GM19324 (cell line): ENCODE data around the gene HERC6.
"Not testable (repeated sequence)": the region's sequence is repeated elsewhere in the genome, so short reads cannot be mapped to it uniquely, and the experiment has no call there.

ENCODE experiments used
- ATAC-seq: cut with Tn5 transposase; IDR thresholded peaks from one replicate; pipeline ENCODE4 v1.9.1; 2021; ENCODE audit warnings: mild to moderate bottlenecking, moderate library complexity; ENCODE audit not compliant: unreplicated experiment, low FRiP score

HERC6 gene

DNA sequence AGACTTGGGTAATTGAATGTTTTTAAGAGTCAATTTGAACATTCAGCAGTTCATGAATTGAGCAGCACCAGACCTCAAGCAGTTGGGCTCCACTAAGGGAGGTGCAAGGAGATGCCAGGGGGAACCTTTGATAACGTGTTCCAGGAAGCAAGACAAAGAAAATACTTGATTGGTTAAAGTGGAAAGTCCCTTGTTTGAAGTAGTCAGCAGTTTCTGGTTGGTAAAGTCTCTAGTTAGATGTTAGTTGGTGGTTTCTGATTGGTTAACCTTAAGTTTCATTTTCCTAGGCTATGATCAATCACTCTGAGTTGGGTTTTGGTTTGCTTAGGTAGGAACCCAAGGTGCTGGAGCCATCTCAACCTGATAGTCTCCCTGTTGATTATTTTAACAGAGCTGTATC lies 4.0 kb downstream of the HERC6 start:
- ATAC-seq: peak; percentile 39

DNA sequence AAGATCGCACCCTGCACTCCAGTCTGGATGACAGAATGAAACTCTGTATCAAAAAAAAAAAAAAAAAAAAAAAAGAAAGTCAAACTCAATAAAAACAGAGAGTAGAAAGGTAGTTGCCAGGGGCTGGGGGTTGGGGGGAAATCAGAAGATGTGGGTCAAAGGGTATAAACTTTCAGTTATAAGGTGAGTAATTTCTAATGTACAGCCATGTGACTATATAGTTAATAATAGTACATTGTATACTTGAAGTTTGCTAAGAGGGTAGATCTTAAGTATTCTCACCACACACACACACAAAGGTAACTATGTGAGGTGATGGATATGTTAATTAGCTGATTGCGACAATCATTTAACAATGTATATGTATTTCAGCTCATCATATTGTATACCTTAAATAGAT lies 11.5 kb downstream of the HERC6 start:
- no peak for ATAC-seq

DNA sequence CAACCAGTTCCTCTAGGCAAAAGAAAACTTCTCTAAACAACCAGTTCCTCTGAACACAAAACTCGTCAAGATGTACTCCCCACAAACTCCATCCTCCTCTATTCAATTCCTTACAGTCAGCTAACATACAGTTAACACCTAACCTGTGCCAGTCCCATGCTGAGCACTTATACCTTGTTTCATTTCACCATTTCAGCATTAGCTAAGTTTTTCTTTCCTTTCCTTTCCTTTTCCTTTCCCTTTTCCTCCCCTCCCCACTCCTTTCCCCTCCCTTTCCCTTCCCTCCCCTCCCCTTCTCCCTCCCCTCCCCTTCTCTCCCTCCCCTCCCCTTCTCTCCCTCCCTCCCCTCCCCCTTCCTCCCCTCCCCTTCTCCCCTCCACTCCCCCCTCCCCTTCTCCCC lies 13.1 kb downstream of the HERC6 start:
- ATAC-seq: no peak

DNA sequence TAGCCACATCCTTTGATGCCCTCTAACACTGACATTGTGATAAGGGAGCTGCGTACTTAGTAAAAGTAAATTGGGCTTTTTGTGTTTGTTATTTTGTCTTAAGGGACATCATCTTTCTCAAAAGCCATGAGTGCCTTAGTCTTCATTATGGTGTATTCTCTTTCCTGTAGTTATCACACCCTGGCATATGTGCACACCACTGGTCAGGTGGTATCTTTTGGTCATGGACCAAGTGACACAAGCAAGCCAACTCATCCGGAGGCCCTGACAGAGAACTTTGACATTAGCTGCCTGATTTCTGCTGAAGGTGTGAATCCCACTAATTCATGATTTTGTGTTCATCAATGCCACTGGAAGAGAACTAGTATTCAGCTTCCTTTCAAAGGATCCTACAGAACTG lies 18.0 kb downstream of the HERC6 start:
- no peak for ATAC-seq

DNA sequence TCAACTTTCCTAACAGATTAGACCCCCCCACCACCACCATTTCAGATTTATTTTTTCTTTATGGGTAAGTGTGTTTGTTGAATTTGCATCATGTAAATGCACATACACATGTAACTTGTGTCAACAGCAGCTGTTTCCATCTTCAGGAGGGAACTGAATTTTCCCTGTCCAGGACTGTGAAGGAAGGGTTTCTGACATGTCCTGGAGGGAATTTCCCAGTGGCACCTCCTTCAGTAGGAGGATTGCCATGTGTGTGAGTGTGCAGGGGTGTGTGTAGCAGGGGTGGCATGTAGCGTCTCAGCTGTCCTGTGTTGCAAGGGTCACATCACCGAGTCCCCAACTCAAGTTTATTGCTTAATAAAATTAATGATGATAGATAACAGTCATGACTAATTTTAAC lies 19.7 kb downstream of the HERC6 start:
- no peak for ATAC-seq

DNA sequence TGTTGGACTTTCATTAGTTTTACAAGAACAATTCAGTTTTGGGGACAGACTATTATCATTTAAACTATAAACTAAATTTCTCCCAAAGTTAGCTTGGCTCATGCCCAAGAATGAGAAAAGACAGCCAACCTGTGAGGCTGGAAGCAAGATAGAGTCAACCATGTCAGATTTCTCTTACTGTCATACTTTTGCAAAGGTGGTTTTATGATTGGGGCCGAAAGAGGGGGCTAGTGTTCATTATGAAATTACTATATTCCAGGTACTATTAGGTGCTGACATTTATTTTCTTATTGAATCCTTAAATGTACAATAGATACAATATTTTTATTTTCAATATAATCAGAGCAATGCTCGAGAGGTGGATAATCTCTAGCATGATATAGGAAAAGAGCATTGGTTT lies 30.6 kb downstream of the HERC6 start:
- ATAC-seq: no peak

DNA sequence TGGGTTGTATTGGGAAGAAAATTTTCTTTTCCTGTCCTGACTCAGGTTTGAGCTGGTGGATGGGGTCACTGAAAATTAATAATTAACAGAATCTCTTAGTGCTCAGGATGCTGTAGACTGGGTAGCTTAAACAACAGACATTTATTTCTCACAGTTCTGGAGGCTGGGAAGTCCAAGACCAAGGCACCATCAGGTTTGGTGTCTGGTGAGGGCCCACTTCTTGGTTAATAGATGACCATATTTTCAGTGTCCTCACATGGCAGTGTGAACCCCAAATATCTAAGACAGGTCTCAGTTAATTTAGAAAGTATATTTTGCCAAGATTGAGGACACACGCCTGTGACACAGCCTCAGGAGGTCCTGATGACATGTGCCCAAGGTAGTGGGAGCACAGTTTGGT lies 31.1 kb downstream of the HERC6 start:
- ATAC-seq: no peak

DNA sequence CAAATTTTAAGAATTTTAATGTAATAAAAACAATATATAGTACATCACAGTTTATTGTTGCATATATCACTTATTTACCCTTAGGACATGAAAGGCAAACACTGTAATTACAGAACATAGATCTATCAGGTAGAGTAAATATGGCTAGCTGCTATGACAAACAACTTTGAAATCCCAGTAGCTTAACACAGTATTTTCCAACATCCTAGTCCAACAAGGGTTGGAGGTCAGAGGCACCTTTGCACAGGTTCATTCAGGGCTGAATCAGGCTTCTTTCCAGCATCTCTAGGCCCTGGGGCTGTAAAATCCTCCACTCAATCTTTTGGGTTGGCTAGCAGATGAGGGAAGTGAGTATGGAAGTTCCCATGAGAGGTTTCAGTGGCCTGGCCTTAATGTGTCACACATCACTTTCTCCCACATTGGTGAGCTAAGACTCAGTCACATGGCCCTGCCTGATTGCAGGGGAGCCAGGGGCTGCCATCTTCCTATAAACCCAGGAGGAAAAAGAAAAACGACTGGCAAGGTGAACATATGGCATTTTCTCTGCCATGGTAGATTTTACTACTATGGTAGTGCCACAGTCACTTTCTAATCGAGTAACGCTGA lies 32.9 kb downstream of the HERC6 start:
- ATAC-seq: no peak

DNA sequence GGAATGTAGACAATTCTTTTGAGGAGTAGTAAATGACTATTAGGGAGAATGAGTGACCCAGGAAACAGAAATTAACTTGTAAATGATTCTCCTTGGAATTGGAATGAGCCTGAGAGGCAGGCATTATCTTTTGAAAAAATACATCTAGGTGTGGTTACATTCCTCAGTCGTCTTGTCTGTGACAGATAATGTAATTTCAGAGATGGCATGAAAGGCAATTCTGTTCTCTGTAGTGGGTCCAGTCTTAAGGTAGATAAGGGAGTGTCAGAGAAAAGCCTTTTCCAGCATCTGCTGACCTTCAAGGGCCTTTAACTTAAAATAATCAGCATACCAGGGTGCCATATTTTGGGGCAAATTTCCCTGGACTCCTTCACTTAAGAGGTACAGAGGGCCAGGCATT lies 35.1 kb downstream of the HERC6 start:
- ATAC-seq: no peak

DNA sequence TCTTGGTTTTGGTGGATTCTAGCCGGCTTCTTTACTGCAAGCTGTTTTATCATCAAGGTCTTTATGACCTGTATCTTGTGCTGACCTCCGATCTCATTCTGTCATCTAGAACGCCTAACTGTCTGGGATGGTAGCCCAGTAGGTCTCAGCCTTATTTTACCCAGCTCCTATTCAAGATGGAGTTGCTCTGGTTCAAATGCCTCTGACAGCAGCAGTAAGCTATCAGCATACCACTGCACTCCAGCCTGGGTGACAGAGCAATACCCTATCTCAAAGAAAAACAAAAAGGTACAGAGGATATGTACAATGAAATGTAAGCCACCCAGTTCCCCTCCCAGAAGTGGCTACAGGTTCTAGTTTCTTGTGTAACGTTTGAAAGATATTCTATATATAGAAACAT lies 36.1 kb downstream of the HERC6 start:
- no peak for ATAC-seq

DNA sequence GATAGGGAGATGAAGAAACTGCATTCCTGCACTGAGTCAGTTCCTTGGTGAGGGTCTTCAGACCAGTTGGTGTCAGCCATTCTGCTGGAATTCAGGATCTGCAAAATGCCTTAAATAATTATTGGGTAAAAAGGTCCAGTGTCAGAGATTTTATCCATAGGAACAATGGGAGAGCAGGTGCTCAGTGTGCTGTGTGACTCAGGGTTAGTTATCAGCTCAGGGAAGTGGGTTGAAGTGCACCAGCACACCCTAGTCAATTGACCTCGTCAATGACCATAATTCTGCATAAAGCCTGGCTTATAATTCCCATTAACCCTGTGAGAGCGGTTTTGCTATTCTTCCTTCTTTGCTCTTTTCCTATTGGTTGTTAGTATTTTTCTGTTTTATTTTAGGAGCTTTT lies 37.3 kb downstream of the HERC6 start:
- ATAC-seq: no peak

DNA sequence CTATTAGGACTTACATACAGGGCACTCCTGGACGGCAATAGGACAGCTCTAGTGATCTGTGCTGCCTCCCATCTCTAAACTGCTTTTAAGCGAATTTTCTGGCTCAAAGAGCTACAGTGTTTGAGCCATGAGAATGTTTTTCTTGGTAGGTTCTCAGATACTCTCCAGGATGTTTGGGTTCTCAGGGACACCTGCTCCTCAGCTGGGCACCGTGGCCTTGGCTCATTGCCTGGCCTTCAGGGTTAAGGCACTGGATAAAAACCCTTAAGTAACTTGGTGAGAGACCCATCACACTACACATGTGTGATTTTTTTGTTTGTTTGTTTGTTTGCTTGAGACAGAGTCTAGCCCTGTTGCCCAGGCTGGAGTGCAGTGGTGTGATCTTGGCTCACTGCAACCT lies 39.8 kb downstream of the HERC6 start:
- ATAC-seq: no peak

DNA sequence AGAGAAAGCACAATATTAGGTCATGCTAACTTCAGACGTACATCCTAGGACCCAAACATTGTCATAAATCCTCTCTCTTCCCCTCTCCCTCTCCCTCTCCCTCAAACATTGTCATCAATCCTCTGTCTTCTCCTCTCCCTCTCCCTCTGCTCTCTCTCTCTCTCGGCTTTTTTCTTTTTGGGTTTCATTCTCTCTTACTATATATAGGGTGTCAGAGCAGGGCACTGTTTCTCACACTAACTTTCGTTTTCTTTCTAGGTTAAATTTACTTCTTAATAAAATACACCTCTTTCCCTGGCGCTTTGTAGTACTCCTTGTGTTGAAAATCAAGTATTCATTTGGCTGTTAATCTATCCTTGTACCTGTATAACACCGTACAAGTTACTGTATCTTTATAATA lies 41.2 kb downstream of the HERC6 start:
- no peak for ATAC-seq

DNA sequence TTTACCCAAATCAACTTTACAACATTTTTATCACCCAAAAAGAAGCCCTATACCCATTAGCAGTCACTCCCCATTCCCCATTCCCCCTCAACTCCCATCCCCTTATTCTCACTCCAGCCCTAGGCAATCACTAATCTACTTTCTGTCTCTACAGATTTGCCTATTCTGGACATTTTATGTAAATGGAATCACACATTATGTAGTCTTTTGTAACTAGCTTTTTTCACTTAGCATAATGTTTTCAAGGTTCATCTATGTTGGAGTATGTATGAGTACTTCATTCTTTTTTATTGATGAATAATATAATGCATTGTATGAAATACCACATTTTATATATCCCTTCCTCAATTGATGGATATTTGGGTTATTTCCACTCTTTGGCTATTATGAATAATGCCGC lies 42.2 kb downstream of the HERC6 start:
- ATAC-seq: no peak

DNA sequence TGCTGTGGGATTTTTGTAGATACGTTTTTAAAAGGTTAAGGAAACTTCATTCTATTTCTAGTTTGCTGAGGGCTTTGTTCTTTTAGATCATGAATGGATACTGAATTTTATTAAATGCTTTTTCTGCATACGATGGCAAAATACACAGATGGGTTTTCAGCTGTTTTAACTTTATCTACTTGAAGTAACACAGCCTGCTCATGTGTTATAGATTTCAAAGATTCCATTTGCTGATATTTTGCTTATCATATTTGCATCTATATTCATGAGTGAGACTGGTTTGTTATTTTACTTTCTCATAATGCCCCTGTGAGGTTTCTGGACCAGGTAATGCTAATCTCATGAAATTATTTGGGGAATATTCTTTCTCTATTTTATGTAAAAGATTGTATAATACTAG lies 43.8 kb downstream of the HERC6 start:
- no peak for ATAC-seq

DNA sequence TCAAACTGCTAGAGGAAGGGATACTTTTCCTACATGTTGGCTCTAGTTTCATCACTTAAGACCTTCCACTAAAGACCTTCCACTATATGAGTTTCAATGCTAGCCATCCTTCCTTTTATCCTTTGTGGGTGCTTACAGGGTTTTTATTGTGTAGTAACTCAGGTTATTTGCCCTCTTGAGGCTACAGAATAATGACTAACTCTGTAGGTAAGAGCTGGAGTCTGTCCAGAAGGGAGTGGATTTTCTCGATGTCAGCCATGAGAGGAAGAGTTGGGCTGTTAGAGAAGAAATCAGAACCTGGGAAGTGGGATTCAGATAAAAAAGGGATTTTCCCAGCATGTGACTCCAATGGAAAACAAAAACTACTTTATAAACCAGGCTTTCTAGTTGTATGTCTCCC lies 50.7 kb downstream of the HERC6 start:
- no peak for ATAC-seq

DNA sequence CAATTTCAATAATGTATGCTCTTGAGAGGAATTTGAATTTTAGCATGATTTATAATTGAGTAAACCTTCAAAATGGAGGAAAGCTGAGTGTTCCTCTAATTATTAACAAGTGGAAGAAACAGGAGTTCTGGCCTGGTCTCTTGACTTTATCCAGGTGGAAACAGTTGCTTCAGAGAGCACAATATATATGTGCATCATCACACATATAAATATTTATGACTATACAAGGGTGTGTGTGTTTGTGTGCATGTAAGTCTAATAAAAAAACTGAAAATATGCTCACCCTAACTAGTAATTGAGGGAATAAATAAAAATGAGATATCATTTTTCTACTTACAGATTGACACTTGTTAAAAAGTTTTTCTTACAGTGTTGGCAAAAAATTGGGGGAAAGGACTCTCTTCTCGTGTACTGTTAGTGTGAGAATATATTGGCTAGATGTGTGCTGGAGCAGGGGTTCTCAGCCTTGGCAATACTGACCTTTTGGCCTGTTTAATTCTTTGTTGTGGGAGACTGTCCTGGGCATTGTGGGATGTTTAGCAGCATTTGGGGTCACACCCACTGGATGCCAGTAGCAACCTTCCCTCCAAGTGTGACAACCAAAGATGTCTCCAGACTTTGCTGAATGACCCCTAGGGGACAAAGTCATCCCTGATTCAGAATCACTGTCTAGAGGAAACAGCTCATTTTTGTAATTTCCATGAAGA lies 57.5 kb downstream of the HERC6 start:
- no peak for ATAC-seq

DNA sequence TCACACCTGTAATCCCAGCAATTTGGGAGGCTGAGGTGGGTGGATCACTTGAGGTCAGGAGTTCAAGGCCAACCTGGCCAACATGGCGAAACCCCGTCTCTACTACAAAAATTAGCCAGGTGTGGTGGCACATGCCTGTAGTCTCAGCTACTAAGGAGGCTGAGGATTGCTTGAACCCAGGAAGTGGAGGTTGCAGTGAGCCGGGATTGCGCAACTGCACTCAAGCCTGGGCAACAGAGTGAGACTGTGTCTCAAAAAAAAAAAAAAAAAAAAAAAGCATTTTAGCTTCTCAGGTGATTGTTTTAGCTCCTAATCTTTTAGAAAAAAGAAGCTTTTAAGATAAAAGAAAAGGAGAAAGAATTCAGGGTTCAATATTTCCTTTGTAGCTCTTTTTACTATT lies 59.2 kb downstream of the HERC6 start:
- not testable (repeated sequence) for ATAC-seq

DNA sequence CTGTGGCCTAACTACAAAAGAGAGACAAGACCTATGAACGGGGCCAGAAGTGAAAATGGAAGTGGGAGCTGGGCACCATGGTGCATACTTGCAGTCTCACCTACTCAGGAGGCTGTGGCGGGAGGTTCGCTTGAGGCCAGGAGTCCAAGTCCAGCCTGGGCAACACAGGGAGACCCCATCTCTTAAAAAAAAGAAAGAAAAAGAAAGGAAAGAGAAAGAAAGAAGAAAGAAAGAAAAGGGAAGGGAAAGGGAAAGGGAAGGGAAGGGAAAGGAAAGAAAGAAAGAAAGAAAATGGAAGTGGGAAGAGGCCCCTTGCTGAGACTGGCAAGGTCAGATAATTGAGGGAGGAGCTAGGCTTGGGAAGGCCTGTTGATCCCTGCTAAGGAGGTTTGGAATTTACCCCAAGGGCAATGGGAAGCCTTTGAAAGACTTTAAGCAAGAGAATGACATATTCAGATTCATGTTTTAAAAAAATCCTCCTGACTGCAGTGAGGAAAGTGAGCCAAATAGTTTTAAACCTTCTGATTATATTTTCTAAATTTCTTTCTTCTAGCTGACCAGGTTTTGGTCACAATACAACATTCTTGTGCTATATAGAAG lies 60.6 kb downstream of the HERC6 start:
- no peak for ATAC-seq

DNA sequence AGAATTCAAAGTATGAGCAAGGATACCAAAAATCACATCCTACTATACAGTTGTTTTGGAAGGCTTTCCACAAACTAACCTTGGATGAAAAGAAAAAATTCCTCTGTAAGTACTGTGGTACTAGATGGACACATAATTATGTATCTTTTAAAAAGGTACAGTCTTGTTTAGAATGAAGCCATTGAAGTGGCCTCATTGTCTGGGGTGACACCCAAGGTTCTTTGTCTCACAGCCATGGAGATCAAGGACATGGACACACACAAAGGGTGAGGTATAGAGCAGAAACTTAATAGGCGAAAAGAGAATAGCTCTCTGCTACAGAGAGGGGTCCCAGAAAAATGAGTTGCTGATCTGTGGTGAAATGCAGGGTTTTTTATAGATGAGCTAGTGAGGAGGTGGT lies 61.5 kb downstream of the HERC6 start:
- ATAC-seq: no peak

DNA sequence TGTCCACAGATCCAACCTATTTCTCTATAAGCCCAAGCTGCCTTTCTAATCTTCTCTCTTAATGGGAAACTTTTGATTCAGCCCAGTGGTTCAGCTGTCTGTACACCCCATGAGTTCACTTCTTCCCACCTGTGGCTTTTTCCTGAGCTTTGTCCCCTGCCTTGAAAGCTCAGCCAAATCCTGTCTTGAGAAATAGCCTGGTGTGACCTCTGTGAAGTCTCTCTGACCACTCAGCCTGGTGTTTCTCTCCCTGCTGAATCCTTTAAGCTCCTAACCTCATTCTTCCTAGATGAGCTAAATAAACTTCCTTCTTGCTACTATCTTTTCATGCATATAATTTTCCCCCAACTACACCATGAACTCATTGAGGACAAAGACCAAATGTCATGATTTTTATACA lies 63.0 kb downstream of the HERC6 start:
- no peak for ATAC-seq

DNA sequence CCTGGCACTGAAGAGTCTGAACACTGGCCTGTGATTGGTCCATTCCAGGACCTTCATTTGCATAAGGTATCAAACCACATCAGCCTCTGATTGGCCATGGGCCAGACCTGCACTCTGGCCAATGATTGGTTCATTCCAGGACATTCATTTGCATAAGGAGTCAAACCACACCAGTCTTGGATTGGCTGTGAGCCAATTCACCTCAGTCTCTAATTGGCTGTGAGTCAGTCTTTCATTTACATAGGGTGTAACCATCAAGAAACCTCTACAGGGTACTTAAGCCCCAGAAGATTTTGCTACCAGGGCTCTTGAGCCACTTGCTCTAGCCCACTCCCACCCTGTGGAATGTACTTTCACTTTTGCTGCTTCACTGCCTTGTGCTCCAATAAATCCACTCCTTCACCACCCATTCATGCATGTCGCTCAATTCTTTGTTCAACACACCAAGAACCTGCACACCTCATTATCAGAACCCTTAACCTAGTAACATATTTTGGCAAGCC lies 64.1 kb downstream of the HERC6 start:
- no peak for ATAC-seq
